NCI-H526 treated with DMSO at 0.1 percent for 48 hours (cell line): ENCODE data around the gene SURF4.
"Not testable (repeated sequence)": the region's sequence is repeated elsewhere in the genome, so short reads cannot be mapped to it uniquely, and the experiment has no call there.

Source experiments
- DNase-seq: peaks from one replicate; lab custom pipeline; 2025; lab: John Stamatoyannopoulos, UW

The SURF4 gene

GRCh38 chr9:133333566-133333965 lies 42.3 kb downstream of the SURF4 start:
- DNase-seq, result no peak

DNA sequence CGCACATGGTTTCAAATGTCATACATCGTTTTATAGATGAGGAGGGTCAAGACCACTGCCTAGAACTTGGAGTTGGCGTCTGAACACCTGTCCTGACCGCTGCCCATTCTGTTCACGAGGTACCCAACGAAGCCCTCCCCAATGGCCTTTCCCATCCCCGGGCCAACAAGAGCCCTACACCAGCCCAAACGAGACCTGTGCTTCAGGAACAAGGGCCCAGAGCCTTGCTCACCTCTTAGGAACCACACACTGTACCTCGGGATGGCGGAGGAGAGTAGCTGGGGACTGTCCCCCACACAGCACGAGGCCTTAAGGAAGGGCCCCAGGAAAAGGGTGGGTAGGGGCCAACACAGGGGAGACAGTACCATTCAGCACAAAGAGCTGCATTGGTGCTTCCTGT lies 42.8 kb downstream of the SURF4 start:
- no peak for DNase-seq

DNA sequence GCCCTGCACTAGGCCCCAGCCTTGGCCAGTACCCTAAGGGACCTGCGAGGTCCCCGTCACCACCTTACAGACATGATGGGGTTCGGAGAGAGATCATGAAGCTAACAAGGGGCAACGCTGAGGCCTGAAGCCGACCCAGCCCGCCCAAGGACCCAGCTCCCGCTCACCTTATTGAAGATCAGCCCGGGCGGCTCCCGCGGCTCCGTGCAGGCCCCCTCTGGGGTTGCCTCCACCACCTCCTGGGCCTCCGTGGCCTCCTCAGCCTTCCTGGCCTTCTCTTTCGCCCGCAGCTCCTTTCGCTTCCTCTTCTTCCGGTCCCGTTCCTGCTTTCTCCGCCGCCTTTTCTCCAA lies 43.5 kb downstream of the SURF4 start:
- no peak for DNase-seq

- DNase-seq, result no peak
These were observed 44.0 kb downstream of the SURF4 start for GRCh38 chr9:133331641-133332380.

DNA sequence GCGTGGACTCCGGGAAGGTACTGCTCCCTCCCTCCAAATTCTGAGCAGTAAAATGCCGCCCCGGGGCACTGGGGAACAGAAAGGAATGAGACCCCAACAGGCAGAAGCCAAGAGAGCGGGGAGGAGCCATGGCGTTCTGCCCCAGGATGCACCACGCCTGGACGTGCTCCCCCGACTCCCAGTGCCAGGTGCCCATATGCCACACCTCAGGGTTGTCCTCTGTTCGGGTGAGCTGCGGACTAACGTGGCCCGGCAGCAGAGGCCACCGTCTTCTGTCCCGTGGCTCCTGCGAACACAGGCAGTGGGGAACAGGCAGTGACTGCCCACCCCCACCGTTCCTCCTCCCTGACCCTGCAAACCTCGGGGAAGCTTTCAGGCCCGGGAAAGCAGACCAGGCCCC lies 44.6 kb downstream of the SURF4 start:
- DNase-seq, result no peak

DNA sequence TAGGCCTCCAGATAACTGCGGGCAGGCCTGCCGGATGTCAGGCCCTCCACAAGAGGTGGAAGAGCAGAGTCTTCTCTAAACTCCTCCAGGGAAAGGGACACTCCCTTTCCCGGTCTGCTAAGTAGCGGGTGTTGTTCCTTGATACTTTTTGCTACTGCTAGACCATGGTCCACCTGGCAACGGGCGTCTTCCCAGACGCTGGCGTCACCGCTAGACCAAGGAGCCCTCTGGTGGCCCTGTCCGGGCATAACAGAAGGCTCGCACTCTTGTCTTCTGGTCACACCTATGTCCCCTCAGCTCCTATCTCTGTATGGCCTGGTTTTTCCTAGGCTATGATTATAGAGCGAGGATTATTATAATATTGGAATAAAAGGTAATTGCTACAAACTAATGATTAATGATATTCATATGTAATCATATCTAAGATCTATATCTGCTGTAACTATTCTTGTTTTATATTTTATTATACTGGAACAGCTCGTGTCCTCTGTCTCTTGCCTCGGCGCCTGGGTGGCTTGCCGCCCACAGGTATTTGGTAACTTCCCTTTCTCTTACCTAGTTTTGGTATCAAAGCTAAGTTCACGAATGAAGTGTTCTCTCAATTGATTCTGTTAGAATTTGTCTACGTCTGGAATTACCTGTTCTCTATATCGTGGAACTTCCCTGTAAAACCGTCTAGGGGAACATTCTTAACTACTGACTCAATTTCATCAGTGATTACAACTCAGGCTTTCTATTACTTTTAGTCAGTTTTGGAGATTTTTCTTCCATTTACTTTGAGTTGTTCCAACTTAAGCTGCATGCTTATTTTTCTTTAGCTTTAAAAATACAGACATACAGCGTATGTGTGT lies 46.3 kb downstream of the SURF4 start:
- not testable (repeated sequence) for DNase-seq

DNA sequence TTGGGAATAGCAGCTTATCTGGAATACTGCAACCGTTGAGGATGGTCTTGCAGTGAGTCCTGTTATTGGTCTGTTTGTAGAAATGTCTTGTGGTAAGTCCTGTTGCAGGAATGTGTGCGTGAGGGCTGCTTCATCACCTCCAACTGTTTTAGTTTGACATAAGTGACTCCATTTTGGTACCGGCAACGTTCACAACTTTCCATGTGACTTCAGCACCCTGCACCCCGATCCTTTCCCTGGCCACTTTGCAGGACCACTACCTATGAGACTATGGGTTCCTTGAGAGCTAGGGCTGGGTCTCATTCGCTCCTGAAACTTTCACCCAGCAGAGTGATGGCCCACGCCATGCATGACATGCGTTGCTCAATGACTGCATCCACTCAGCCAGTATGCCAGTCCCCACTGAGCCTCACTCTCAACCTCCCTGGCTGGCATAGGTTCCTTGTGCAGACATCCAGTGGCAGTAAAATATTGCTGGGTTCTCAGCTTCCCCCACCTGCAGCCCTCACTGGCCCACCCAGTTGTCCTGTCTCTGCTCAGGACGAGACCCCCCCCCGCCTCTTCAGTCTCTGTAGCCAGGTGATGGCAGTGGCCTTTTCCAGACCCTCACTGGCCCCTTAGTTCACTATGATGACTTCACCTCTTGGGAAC lies 47.9 kb downstream of the SURF4 start:
- DNase-seq, result no peak

GRCh38 chr9:133327021-133327420 lies 48.8 kb downstream of the SURF4 start:
- not testable (repeated sequence) for DNase-seq

DNA sequence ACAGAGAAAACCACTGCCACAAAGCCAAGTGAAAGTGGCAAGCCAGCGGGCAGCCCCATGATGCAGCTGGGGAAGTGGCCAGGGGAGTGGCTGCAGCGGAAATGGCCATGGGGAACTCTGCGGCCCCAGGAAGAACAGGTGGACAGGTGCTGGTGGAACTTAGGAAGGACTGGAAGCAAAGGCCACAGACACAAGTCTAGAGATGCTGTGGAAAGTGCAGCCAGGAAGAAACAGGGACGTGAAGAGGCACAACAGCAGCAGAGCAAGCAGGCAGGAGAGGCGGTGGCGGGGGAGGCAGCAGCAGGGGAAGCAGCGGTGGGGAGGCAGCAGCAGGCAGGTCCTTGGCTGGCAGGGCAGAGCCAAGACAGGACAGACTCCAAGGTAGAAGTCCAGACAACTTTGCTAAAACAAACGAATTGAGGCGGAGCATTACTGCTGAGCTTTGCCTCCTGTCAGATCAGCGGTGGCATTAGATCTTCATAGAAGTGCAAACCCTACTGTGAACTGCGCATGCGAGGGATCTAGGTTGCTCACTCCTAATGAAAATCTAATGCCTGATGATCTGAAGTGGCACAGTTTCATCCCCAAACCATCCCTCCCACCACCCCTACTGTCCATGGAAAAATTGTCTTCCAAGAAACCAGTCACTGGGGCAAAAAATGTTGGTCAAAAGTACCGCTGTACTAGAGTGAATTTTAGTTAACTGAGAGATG lies 51.7 kb downstream of the SURF4 start:
- DNase-seq, result no peak

DNA sequence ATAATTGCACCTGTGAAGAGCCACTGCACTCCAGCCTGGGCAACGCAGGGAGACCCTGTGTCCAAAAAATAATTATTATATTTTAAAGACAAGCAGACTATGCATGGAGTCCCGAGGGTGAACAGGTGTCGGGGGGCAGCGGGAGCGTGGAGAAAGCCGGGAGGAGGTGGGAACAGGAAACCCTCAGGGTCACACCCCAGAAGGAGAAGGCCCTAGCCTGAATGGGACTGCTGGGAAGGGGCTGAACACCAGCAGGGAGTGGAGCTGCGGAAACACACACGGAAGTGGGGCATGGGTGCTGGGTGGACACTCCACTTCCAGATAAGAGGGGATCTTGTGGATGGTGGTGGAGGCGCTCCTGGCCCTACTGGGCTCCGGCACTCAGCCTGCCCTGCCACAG lies 52.6 kb downstream of the SURF4 start:
- DNase-seq, result no peak

GRCh38 chr9:133322701-133323100 lies 53.2 kb downstream of the SURF4 start:
- DNase-seq, result no peak

GRCh38 chr9:133321411-133321935 lies 54.4 kb downstream of the SURF4 start:
- DNase-seq, result no peak

DNA sequence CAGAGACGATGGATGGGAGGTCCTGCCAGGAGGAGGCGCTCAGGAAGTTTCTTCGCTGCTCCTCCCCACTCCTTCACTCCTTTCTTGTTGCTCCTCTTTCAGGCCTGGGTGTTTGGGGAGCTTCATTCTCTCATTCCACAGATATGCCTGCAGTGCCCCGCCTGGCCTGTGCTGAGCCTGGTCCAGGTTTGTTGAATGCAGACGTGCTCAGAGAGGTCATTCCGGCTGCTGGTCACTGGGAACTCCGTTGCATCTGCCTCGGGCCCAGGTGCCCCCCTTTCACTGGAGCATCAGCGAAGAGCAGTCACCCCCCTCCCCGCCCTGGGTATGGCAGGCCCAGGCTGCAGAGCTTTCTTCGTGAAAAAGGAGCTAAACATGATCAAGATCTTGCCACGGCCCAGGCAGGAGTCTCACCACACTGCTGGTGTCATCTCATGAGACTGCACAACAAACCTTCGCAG lies 55.4 kb downstream of the SURF4 start:
- no peak for DNase-seq

- DNase-seq, result not testable (repeated sequence)
These were observed 58.3 kb downstream of the SURF4 start for GRCh38 chr9:133317551-133317950.

DNA sequence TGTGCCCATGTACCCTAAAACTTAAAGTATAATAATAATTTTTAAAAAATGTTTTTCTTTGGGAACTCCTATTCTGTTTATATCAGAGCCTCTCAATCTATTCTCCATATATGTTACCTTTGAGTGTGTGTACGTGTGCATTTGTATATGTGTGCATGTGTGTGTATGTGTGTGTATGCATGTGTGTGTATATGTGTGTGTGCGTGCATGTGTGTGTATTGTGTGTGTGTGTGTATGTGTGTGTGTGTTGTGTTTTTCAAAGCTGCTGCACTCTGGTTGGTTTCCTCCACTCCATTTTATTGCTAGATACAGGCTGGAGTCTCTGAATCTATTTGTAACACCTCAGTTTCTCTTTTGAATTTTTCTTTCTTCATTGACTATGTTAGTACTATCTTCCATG lies 59.9 kb downstream of the SURF4 start:
- DNase-seq, result no peak
